ENCODE data around the gene C10orf95.

- TF ChIP-seq CTCF (IDR thresholded peaks at IDR 0.05; ENCODE audit: insufficient read depth, low read length), result no peak
- no peak for TF ChIP-seq POLR2AphosphoS5 (IDR thresholded peaks at IDR 0.05; ENCODE audit: low read depth)
- TF ChIP-seq GABPA (IDR thresholded peaks at IDR 0.05; ENCODE audit: low read depth), result no peak
- TF ChIP-seq REST (IDR thresholded peaks at IDR 0.05; ENCODE audit: insufficient replicate concordance, low read depth), result no peak
- TF ChIP-seq SPI1 (IDR thresholded peaks at IDR 0.05; ENCODE audit: borderline replicate concordance, low read depth), result no peak
Measured at GRCh38 chr10:102435529-102436233, 15.7 kb downstream of the C10orf95 start.
